GM12878 (cell line): ENCODE results near the gene CCDC159. TPM values are rescaled to one million over a fixed set of nuclear protein-coding genes. Genes with fewer than 3 reads are reported as not detected.

Source experiments
- ATAC-seq: fragments of 200-7000 bp; cut with Tn5 transposase; 3 replicates; pipeline ENCODE4 v1.9.1; 2020; ENCODE audit warnings: mild to moderate bottlenecking, moderate library complexity
- BruUV-seq: library from RNA; stranded (reverse); fragments of 400-500 nt; replicated peaks from 2 replicates; lab custom pipeline; 2021; lab: Mats Ljungman, UMichigan
- CTCF ChIA-PET: fragments of 300-600 bp; sonication (Branson Sonifier 250); formaldehyde crosslinking; extraction: SDS; loops from one replicate; lab custom pipeline; 2021; ENCODE audit warnings: inconsistent platforms; lab: Yijun Ruan, JAX
- POLR2A ChIA-PET: fragments of 350-600 bp; formaldehyde crosslinking; extraction: SDS; loops from one replicate; lab custom pipeline; 2021; ENCODE audit warnings: inconsistent platforms; lab: Charles Lee
- RAD21 ChIA-PET: fragments of 300-600 bp; sonication (Branson Sonifier 250); formaldehyde crosslinking; loops from one replicate; lab custom pipeline; 2023; ENCODE audit warnings: antibody characterized with exemption; ENCODE audit not compliant: unreplicated experiment; lab: Charles Lee
- SMC1A ChIA-PET: fragments of 300-600 bp; sonication (Branson Sonifier 250); formaldehyde crosslinking; loops from one replicate; lab custom pipeline; 2023; ENCODE audit not compliant: unreplicated experiment, uncharacterized antibody; lab: Charles Lee
- DNase-seq: peaks from one replicate; pipeline ENCODE4 v3.0.0-alpha.2; 2011; ENCODE audit warnings: low read depth, low spot score
- FAIRE-seq: peaks from 3 replicates; lab custom pipeline; 2011; peaks lifted over from hg19 to GRCh38; lab: Jason Lieb, UNC
- H2AFZ ChIP-seq: 2 replicates; pipeline ENCODE4 v1.6.0; 2011; ENCODE audit warnings: low read depth, low read length, control low read depth; ENCODE audit not compliant: control insufficient read depth
- H3K27ac ChIP-seq: 2 replicates; pipeline ENCODE4 v1.5.1; 2011; ENCODE audit warnings: control low read depth; ENCODE audit not compliant: control insufficient read depth, insufficient read depth
- H3K27me3 ChIP-seq, 2 experiments: replicated peaks in 1 of 2; 2 replicates each; pipeline versions ENCODE4 v1.6.0 to v1.6.1; 2011; ENCODE audit warnings: low read length in 1 of 2; ENCODE audit not compliant: control insufficient read depth in 2 of 2, insufficient read depth in 2 of 2
- H3K36me3 ChIP-seq, 2 experiments: 2 replicates each; pipeline ENCODE4 v1.5.1; 2011; ENCODE audit warnings: low read length in 1 of 2; ENCODE audit not compliant: control insufficient read depth in 2 of 2, insufficient read depth in 2 of 2
- H3K4me1 ChIP-seq: 2 replicates; pipeline ENCODE4 v1.6.1; 2011; ENCODE audit warnings: mild to moderate bottlenecking, low read length, moderate library complexity, mixed read lengths; ENCODE audit not compliant: control insufficient read depth, insufficient read depth
- H3K4me2 ChIP-seq: 2 replicates; pipeline ENCODE4 v1.6.0; 2011; ENCODE audit warnings: control low read depth; ENCODE audit not compliant: control insufficient read depth, insufficient read depth
- H3K4me3 ChIP-seq: fragments of 200-600 bp; sonication (generic); 2 replicates; pipeline ENCODE4 v1.5.1; 2016
- H3K79me2 ChIP-seq: 2 replicates; pipeline ENCODE4 v1.6.0; 2011; ENCODE audit warnings: low read length; ENCODE audit not compliant: control insufficient read depth, insufficient read depth
- H3K9ac ChIP-seq: 2 replicates; pipeline ENCODE4 v1.8.0; 2011; ENCODE audit warnings: low read length, control low read depth, mixed read lengths; ENCODE audit not compliant: control insufficient read depth, insufficient read depth
- H3K9me3 ChIP-seq: replicated peaks from 3 replicates; pipeline ENCODE4 v1.5.1; 2011; ENCODE audit warnings: mild to moderate bottlenecking, low read length; ENCODE audit not compliant: control insufficient read depth, insufficient read depth
- H4K20me1 ChIP-seq: 2 replicates; pipeline ENCODE4 v1.6.0; 2011; ENCODE audit not compliant: control insufficient read depth, insufficient read depth
- BMI1 ChIP-seq: fragments of 450-650 bp; IDR thresholded peaks from 2 replicates; pipeline ENCODE4 v1.6.1; 2016; ENCODE audit warnings: mild to moderate bottlenecking, moderate library complexity, borderline replicate concordance
- JUND ChIP-seq: IDR thresholded peaks from 2 replicates; pipeline ENCODE4 v1.6.1; 2012; ENCODE audit warnings: low read depth, mild to moderate bottlenecking, low read length, improper control_type of control experiment, moderate library complexity
- MXI1 ChIP-seq: fragments of 150-350 bp; IDR thresholded peaks from 2 replicates; pipeline ENCODE4 v1.6.1; 2011; ENCODE audit warnings: low read depth, mild to moderate bottlenecking, inconsistent platforms, low read length, improper control_type of control experiment
- MYC ChIP-seq: IDR thresholded peaks from 2 replicates; pipeline ENCODE4 v1.6.1; 2011; ENCODE audit warnings: mild to moderate bottlenecking, low read length, moderate library complexity, inconsistent platforms; ENCODE audit not compliant: insufficient read depth, insufficient replicate concordance, insufficient read length, severe bottlenecking
- WGBS: methylation state at CpG from one replicate; pipeline ENCODE4 v1.1.6; 2016; ENCODE audit warnings: low lambda C conversion rate; ENCODE audit not compliant: insufficient replicate concordance, insufficient coverage; ENCODE audit errors: missing lambda C conversion rate; 5-methylcytosine and 5-hydroxymethylcytosine counted together
- in situ Hi-C: fragments of 300-500 bp; cut with MboI; formaldehyde crosslinking; loops from 9 replicates; pipeline ENCODE4 v1.14.3; 2018; ENCODE audit warnings: mixed read lengths
- intact Hi-C: fragments of 100-400 bp; cut with micrococcal nuclease; formaldehyde crosslinking; loops from one replicate; pipeline ENCODE4 v1.14.2; 2022; ENCODE audit not compliant: unreplicated experiment
- polyA plus RNA-seq, 11 experiments: library from polyadenylated mRNA; depleted of rRNA in 4 of 11; unstranded in 6 of 11; stranded (reverse) in 5 of 11; fragments of >200 nt; fragmentation: Nextera tagmentation in 4 of 11; fragmentation: Illumina TruSeq in 1 of 11; extraction: Ambion mirVana in 4 of 11; extraction: Trizol in 1 of 11; gene quantifications; 1 replicate in 1 of 11; 2 replicates in 10 of 11; pipeline versions ENCODE4 v1.2.1 to v1.2.3, GENCODE V29; 2011 to 2016; ENCODE audit warnings: inconsistent platforms in 2 of 11, missing spikeins in 2 of 11, low read depth in 1 of 11
- total RNA-seq, 4 experiments: library from RNA; depleted of rRNA in 3 of 4; stranded (reverse); fragments of >200 nt in 3 of 4; fragmentation: Illumina TruSeq in 1 of 4; extraction: Trizol in 1 of 4; gene quantifications; 2 replicates each; pipeline versions ENCODE4 v1.2.1 to v1.2.3, GENCODE V29; 2013 to 2021
- TF ChIP-seq, protein P1 (sequence below): fragments of 450-650 bp; IDR thresholded peaks from 2 replicates; pipeline ENCODE4 v1.6.1; 2014; ENCODE audit warnings: mild to moderate bottlenecking

The CCDC159 gene
- total and polyA plus RNA-seq, 10 of the 15 experiments (the other 5 are each of a cell fraction or from before 2014, with no cell fraction given) = 0.61 to 14.7 (median 10.1) TPM

DNA sequence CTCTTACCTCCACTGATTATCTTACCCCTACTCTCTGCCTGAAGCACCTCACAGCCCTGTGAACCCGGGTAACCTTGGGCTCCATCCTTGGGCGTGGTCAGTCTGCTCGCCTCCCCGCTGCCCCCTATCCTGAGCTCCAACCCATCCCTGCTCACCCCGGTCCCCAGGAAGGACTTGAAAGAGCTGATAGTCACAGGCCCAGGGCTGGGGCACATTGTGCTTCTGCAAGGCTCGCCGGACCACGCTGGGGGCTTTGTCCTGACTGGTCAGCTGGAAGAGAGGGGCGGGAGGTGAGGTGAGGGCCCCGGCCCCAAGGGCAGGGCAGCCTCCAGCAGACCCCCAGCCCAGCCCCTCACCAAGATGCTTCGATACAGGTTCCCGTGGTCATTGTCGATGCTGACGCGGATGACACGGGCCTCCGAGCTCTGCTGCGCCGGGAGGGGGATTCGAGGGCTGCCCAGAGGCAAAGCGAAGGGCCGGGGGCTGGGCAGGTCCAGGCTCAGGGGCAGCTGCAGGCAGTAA is 50.8 kb downstream of the CCDC159 start:
- ChIA-PET CTCF (interaction anchor here (0.7 kb wide), 1 partner anchor 85 kb away, joined by 3 read pairs; no protein-coding TSS in a partner anchor), POLR2A (no interaction called here), RAD21 (interaction anchor here (0.5 kb wide), 1 partner anchor 162 kb away, joined by 4 read pairs; no protein-coding TSS in a partner anchor), SMC1A (interaction anchor here (0.6 kb wide), 1 partner anchor 1588 kb away, joined by 3 read pairs; no protein-coding TSS in a partner anchor)
- 58% methylated on average over 18 of the region's 22 CpGs for WGBS
- no peak for ATAC-seq
- H4K20me1 ChIP-seq = no peaks in the 10 kb centered on the region
- TF ChIP-seq, protein P1, sequence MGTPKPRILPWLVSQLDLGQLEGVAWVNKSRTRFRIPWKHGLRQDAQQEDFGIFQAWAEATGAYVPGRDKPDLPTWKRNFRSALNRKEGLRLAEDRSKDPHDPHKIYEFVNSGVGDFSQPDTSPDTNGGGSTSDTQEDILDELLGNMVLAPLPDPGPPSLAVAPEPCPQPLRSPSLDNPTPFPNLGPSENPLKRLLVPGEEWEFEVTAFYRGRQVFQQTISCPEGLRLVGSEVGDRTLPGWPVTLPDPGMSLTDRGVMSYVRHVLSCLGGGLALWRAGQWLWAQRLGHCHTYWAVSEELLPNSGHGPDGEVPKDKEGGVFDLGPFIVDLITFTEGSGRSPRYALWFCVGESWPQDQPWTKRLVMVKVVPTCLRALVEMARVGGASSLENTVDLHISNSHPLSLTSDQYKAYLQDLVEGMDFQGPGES = no peak
- no peak for TF ChIP-seq MXI1
- TF ChIP-seq MYC = no peak
- BruUV-seq = no TSS peak
- no peaks in the 10 kb centered on the region for H3K36me3 ChIP-seq
- no peak overlapping the region for H3K4me2 ChIP-seq
- no peak for DNase-seq
- H2AFZ ChIP-seq = no peak overlapping the region
- H3K4me1 ChIP-seq = no peaks in the 10 kb centered on the region
- H3K27ac ChIP-seq = no peak overlapping the region
- no peak for FAIRE-seq
- no peaks in the 10 kb centered on the region for H3K27me3 ChIP-seq
- no peaks in the 10 kb centered on the region for H3K9me3 ChIP-seq
- in situ Hi-C loops = no loop called here
- H3K9ac ChIP-seq = no peak overlapping the region
- no peak overlapping the region for H3K4me3 ChIP-seq
- intact Hi-C loops = no loop called here
- H3K79me2 ChIP-seq = no peaks in the 10 kb centered on the region

DNA sequence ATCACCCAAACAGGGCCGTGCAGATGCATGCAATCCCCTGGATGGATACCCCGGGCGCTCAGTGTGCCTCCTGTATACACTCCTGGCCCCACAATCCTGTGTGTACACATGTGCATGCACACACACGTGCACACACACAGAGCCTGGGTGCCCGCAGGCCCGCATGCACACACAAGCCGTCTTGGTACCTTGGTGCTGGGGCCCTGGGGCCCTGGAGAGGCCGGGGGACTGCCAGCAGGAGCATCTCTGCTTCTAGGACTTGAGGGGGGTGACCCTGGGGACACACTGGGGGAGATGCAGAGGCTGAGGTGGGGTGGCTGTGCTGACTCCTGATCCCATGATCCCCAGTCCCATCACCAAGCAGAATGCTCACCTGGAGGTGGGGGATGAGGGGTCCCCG is 53.3 kb downstream of the CCDC159 start:
- no peak for FAIRE-seq

More for the DNA sequence above, 53.3 kb downstream of the CCDC159 start:
- no TSS peak for BruUV-seq
- Histone ChIP-seq H3K36me3 (no peaks in the 10 kb centered on the region), H2AFZ (no peak overlapping the region), H3K27ac (no peak overlapping the region), H3K9me3 (no peaks in the 10 kb centered on the region), H3K79me2 (no peaks in the 10 kb centered on the region), H3K4me3 (no peak overlapping the region), H4K20me1 (no peaks in the 10 kb centered on the region), H3K9ac (no peak overlapping the region), H3K4me2 (no peak overlapping the region), H3K4me1 (no peaks in the 10 kb centered on the region), H3K27me3 (no peaks in the 10 kb centered on the region)
- 45% methylated on average over 9 of the region's 9 CpGs for WGBS
- POLR2A ChIA-PET = no interaction called here
- in situ Hi-C loops (no loop called here), intact Hi-C loops (no loop called here)
- DNase-seq = no peak
- no peak for TF ChIP-seq BMI1
- TF ChIP-seq JUND = no peak
- RAD21 ChIA-PET = no interaction called here
- CTCF ChIA-PET = no interaction called here
- ATAC-seq = no peak
- SMC1A ChIA-PET = interaction anchor here (0.5 kb wide), 1 partner anchor 131 kb away, joined by 3 read pairs; no protein-coding TSS in a partner anchor
